Daoy (cell line): Measurements from ENCODE around the gene CPZ. TPM values are rescaled to one million over a fixed set of nuclear protein-coding genes. Genes with fewer than 3 reads are reported as not detected.
"Not testable (repeated sequence)": the region's sequence is repeated elsewhere in the genome, so short reads cannot be mapped to it uniquely, and the experiment has no call there.

Experiments
- DNase-seq: peaks from one replicate; pipeline ENCODE4 v3.0.0-alpha.2; 2015; ENCODE audit warnings: low read depth
- total RNA-seq: library from RNA; depleted of rRNA; stranded (reverse); fragments of >200 nt; shearing (Covaris generic); gene quantifications from 2 replicates; pipeline ENCODE4 v1.2.3, GENCODE V29; 2014

Gene CPZ
- total RNA-seq, 1 experiment from 2014 or later, result 0.80 TPM

DNA sequence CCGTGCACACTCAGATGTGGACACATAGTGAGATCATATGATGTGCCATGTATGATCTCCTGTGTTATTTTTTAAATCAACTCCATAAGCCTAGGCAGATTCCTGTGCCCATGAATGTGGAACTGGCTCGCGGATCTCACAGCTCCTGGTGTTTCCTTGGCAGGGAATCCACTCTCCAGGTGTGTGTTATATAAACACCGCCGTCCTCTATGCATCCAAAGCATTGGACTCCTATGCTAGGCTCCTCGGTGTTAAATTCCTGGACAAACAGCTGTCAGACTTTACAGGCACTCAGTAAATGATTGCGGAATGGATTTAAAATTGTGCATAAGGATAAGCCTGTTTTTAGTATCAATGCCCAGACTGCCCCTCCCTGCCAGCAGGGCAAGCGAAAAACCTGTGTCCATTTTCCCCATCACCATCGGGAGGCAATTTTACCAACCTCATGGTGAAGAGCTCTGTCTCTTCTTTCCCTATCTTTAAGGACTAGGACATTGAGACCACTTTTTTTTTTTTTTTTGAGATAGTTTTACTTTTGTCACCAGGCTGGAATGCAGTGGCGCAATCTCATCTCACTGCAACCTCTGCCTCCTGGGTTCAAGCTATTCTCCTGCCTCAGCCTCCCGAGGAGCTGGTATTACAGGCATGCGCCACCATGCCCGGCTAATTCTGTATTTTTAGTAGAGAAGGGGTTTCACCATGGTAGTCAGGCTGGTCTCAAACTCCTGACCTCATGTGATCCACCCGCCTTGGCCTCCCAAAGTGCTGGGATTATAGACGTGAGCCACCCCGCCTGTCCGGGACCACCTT lies 36.0 kb upstream of the CPZ start:
- DNase-seq, result no peak

DNA sequence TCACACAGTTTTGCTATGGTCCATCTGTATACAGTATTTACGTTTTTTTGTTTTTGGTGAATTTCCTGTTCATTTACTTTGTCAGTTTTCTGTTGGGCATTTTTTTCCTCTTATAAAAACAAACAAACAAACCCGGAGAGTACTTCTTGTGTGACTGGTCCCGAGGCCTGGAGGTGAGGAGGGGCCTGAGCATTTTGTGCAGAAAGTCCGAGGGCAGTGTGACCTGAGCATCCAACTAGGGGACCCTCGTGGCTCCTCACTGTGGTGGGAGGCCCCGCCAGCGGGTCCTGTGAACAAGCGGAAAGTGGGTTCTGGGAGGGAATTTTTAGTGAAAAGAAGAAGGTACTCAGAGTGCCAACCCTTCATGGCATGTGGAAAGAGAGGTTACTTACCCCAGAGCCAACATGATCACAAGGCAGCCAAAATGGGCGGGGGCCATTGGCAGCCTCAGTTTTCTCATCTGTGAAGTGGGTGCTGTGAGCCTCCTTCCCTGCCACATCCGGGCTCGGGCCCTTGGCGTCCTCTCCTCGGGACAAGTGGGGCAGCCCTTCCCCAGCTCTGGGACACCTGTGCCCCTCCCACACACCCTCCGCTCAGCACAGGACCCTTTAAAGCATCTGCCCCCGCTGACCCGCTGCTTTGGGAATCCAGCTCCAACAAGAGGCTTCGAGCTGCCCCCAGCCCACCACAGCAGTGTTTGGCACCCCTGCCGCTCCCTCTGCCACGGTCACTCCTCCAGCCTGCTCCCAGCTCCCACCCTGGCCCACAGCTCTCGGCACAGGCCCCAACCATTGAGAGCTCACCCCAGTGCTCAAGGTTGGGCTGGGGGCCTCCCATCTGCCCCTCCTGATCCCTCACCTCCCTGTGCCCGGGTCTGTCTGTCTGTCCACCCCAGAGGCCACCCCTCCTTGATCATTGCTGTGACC lies 35.2 kb upstream of the CPZ start:
- DNase-seq, result no peak

- DNase-seq, result peak; percentile 32
Measured at GRCh38 chr4:8558080-8558960, 34.2 kb upstream of the CPZ start.

GRCh38 chr4:8559011-8559410 lies 33.6 kb upstream of the CPZ start:
- DNase-seq, result no peak

DNA sequence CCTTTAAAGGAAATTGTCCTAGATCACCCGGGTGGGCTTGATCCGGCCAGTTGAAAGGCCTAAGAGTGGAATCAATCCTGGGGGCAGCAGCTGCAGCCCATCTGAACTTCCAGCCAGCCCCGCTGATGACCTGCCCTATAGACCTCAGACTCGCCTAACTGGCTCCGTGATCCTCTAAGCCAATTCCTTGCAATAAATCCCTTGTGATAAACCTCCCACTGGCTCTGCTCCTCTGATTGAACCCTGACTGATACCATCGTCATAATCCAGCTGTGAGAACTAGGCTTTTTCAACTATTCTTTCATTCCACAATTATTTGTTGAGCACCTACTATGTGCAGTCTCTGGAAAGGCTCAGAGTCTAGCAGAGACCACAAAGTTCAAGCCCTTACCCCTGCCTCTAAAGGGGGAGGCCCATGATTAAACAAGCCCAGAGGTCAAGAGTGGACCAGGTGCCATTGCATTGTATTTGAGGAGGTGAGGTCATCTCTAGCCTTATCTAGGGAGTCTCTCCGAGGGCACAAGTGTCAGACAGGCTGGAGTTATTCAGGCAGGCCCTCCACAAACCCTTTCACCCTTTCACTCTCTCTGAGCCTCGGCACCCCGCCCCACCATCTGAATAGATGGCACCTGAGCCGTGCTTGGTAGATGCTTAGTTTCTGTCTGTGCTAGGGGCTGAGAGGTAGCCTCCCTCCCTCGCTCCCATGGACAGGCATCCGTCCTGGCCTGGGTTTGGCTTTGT lies 32.9 kb upstream of the CPZ start:
- no peak for DNase-seq

GRCh38 chr4:8560265-8561047 lies 32.1 kb upstream of the CPZ start:
- no peak for DNase-seq

- no peak for DNase-seq
Measured at GRCh38 chr4:8564595-8564994, 28.0 kb upstream of the CPZ start.

- no peak for DNase-seq
Measured at GRCh38 chr4:8568068-8568668, 24.4 kb upstream of the CPZ start.

DNA sequence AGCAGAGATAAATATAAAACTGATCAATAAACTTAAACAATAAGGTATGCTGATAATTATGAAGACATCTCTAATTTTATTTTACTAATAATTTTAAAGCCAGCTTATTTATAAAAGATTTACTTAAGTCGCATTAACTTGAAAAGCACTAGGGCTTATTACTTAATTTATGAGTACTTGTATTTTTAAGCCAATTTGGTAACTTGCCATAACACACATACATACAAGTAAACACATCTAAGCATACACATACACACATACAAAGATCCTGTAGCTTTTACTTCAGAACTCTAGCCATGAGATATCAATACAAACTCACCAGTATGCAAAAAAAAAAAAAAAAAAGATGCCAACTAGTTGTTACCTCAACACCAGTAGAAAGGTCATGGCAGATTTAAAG lies 22.4 kb upstream of the CPZ start:
- DNase-seq, result no peak

- peak; percentile 72 for DNase-seq
Measured at GRCh38 chr4:8571702-8572685, 20.6 kb upstream of the CPZ start.

- DNase-seq, result no peak
Measured at GRCh38 chr4:8573266-8573665, 19.3 kb upstream of the CPZ start.

DNA sequence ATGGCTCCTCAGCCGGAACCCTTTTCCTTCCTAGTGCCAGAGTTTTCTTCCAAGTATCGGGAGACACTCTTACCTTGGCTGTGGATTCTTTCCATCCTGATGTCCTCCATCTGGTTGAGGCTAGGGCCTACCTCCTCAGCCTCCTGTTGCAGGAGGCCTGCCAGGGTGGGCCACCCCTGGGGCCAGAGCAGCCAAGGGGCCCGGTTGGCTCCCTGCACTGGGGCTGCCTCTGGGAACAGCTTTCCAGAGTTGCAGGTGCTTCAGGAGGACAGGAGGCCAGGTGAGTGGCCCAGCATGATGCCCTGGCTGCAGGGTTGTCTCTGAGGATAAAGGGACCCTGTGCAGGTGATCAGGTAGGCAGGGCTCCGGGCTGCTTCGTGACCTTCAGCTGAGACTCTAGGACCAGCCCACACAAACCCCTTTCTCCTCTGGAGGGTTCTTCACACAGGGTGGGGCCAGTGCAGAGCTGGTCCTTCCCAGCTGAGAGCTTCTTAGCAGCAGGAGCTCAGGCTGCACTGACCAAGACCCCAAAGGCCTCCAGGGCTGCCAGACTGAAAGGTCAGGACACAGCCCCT lies 17.7 kb upstream of the CPZ start:
- DNase-seq, result no peak

GRCh38 chr4:8575457-8575856 lies 17.1 kb upstream of the CPZ start:
- DNase-seq, result no peak

GRCh38 chr4:8576591-8576990 lies 16.0 kb upstream of the CPZ start:
- not testable (repeated sequence) for DNase-seq

DNA sequence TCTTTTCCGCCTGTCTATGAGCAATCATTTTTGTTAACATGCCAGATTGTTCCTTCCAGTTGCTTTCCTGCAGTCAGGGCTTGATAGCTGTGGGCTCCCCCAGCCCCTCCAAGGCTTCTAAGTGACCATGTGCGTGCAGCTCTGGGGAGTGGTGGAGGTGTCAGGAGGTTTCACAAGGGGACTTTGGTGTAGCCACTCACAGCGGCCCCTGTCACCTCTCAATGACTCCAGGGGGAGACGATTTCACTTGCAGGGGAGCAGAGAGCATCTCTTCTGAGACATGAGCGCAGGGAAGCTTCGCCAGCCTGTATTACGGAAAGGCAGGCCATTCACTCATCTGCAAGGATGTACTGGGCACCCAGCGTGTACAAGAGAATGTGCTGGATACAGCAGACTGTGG lies 15.5 kb upstream of the CPZ start:
- no peak for DNase-seq

GRCh38 chr4:8577972-8578371 lies 14.6 kb upstream of the CPZ start:
- DNase-seq, result no peak

DNA sequence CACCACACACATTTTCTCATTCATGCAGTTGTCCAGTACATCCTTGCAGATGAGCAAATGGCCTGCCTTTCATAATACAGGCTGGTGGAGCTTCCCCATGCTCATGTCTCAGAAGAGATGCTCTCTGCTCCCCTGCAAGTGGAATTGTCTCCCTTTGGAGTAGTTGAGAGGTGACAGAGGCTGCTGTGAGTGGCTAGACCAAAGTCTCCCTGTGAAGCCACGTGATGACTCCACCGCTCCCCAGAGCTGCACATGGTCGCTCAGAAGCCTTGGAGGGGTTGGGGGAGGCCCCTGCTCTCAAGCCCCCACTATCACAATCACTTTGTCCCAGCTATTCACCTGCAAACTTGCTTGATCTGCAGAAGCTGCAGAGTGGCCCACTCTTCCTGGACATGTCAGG lies 13.8 kb upstream of the CPZ start:
- no peak for DNase-seq
